HCT116 (cell line): Measurements from ENCODE around the gene RUNDC1. TPM values are rescaled to one million over a fixed set of nuclear protein-coding genes. Genes with fewer than 3 reads are reported as not detected.
A peak's percentile ranks its signal among the peaks of the same experiment; 100 is the strongest.

Source experiments
- ATAC-seq: fragments of 200-7000 bp; cut with Tn5 transposase; 2 replicates; pipeline ENCODE4 v1.9.1; 2020; ENCODE audit warnings: mild to moderate bottlenecking, moderate library complexity
- BruUV-seq: library from RNA; stranded (reverse); fragments of 400-500 nt; replicated peaks from 2 replicates; lab custom pipeline; 2021; lab: Mats Ljungman, UMichigan
- CTCF ChIA-PET: fragments of 300-600 bp; sonication (Branson Sonifier 250); formaldehyde crosslinking; loops from one replicate; lab custom pipeline; 2021; ENCODE audit warnings: antibody characterized with exemption; lab: Charles Lee
- POLR2A ChIA-PET: fragments of 300-600, 350-600 bp; sonication (Branson Sonifier 250); formaldehyde crosslinking; loops from one replicate; lab custom pipeline; 2021; ENCODE audit warnings: antibody characterized with exemption; lab: Charles Lee
- RAD21 ChIA-PET, 2 experiments: fragments of 300-600 bp; sonication (Branson Sonifier 250); formaldehyde crosslinking; loops; one replicate each; lab custom pipeline; 2023; ENCODE audit warnings: low total read pairs in 2 of 2; ENCODE audit not compliant: uncharacterized antibody in 2 of 2, unreplicated experiment in 2 of 2, low non-redundant PET in 1 of 2; lab: Charles Lee
- DNase-seq: peaks from one replicate; pipeline ENCODE4 v3.0.0-alpha.2; 2010; ENCODE audit warnings: low read depth, low spot score
- H2AFZ ChIP-seq: fragments of 200-600 bp; shearing (Covaris generic), sonication (generic); 2 replicates; pipeline ENCODE4 v1.6.1; 2017; ENCODE audit warnings: low read depth, mixed run types, mixed read lengths, antibody characterized with exemption, low read length; ENCODE audit not compliant: poor library complexity, severe bottlenecking
- H3K27ac ChIP-seq: 2 replicates; pipeline ENCODE4 v1.5.1; 2012; ENCODE audit warnings: low read depth, low read length
- H3K27me3 ChIP-seq: fragments of 200-600 bp; sonication (generic); 2 replicates; pipeline ENCODE4 v1.6.1; 2016; ENCODE audit warnings: mixed run types, low read length, mixed read lengths; ENCODE audit not compliant: insufficient read depth
- H3K36me3 ChIP-seq, 2 experiments: fragments of 200-500 bp in 1 of 2; fragments of 200-600 bp in 1 of 2; sonication (Bioruptor generic) in 1 of 2; sonication (generic) in 1 of 2; 2 replicates each; pipeline versions ENCODE4 v1.5.1 to v1.6.1; 2014 to 2016; ENCODE audit warnings: low read length in 2 of 2, inconsistent platforms in 1 of 2, mixed read lengths in 1 of 2, mixed run types in 1 of 2; ENCODE audit not compliant: insufficient read depth in 2 of 2, control insufficient read depth in 1 of 2
- H3K4me1 ChIP-seq, 2 experiments: fragments of 200-600 bp in 1 of 2; sonication (generic) in 1 of 2; 2 replicates each; pipeline versions ENCODE4 v1.5.1 to v1.6.1; 2012 to 2017; ENCODE audit warnings: low read length in 2 of 2, inconsistent platforms in 1 of 2, mild to moderate bottlenecking in 1 of 2, mixed read lengths in 1 of 2, mixed run types in 1 of 2, moderate library complexity in 1 of 2; ENCODE audit not compliant: insufficient read depth in 2 of 2, control insufficient read depth in 1 of 2
- H3K4me2 ChIP-seq: fragments of 200-600 bp; sonication (generic); 2 replicates; pipeline ENCODE4 v1.6.1; 2017; ENCODE audit warnings: mixed run types, low read length, mixed read lengths
- H3K4me3 ChIP-seq, 2 experiments: fragments of 200-600 bp in 1 of 2; sonication (generic) in 1 of 2; replicated peaks in 1 of 2; 2 replicates each; pipeline ENCODE4 v1.5.1; 2011 to 2016; ENCODE audit warnings: low read length in 2 of 2, control low read depth in 1 of 2, low read depth in 1 of 2, mild to moderate bottlenecking in 1 of 2, mixed read lengths in 1 of 2, mixed run types in 1 of 2
- H3K79me2 ChIP-seq: fragments of 200-600 bp; sonication (generic); 2 replicates; pipeline ENCODE4 v1.6.1; 2017; ENCODE audit warnings: mild to moderate bottlenecking, mixed run types, low read length, moderate library complexity, mixed read lengths; ENCODE audit not compliant: insufficient read depth
- H3K9ac ChIP-seq: fragments of 200-600 bp; sonication (generic); 2 replicates; pipeline ENCODE4 v1.6.1; 2016; ENCODE audit warnings: low read length, mixed read lengths
- H3K9me2 ChIP-seq: fragments of 200-600 bp; sonication (generic), shearing (Covaris generic); 2 replicates; pipeline ENCODE4 v1.6.1; 2017; ENCODE audit warnings: mixed run types, mild to moderate bottlenecking, moderate library complexity; ENCODE audit not compliant: insufficient read depth
- H3K9me3 ChIP-seq, 2 experiments: fragments of 200-500 bp in 1 of 2; fragments of 200-600 bp in 1 of 2; sonication (Bioruptor generic) in 1 of 2; sonication (generic) in 1 of 2; 2 replicates each; pipeline ENCODE4 v1.6.1; 2014 to 2017; ENCODE audit warnings: low read length in 2 of 2, mixed read lengths in 2 of 2, inconsistent platforms in 1 of 2, low read depth in 1 of 2, mild to moderate bottlenecking in 1 of 2, mixed run types in 1 of 2, moderate library complexity in 1 of 2; ENCODE audit not compliant: control insufficient read depth in 1 of 2, insufficient read depth in 1 of 2
- H4K20me1 ChIP-seq: fragments of 200-600 bp; sonication (generic), shearing (Covaris generic); 2 replicates; pipeline ENCODE4 v1.6.1; 2017; ENCODE audit warnings: mixed run types, mild to moderate bottlenecking, moderate library complexity; ENCODE audit not compliant: insufficient read depth
- FOSL1 ChIP-seq: IDR thresholded peaks from 2 replicates; pipeline ENCODE4 v1.6.1; 2012; ENCODE audit warnings: low read depth
- JUND ChIP-seq: IDR thresholded peaks from 2 replicates; pipeline ENCODE4 v1.6.1; 2012
- SIN3A ChIP-seq: IDR thresholded peaks from 2 replicates; pipeline ENCODE4 v1.6.1; 2012; ENCODE audit warnings: low read depth
- SP1 ChIP-seq: IDR thresholded peaks from 2 replicates; pipeline ENCODE4 v1.6.1; 2012; ENCODE audit warnings: low read depth
- ZBTB33 ChIP-seq: IDR thresholded peaks from 2 replicates; pipeline ENCODE4 v1.6.1; 2011; ENCODE audit warnings: mild to moderate bottlenecking, low read length, moderate library complexity; ENCODE audit not compliant: insufficient replicate concordance; ENCODE audit errors: extremely low read depth
- ZFX ChIP-seq: fragments of 450-650 bp; IDR thresholded peaks from 2 replicates; pipeline ENCODE4 v1.6.1; 2017
- intact Hi-C: fragments of 100-400 bp; cut with micrococcal nuclease; formaldehyde crosslinking; loops from 2 replicates; pipeline ENCODE4 v1.10.0; 2022
- total RNA-seq: library from RNA; stranded (reverse); gene quantifications from one replicate; pipeline ENCODE4 v1.2.1, GENCODE V29; 2021; ENCODE audit not compliant: unreplicated experiment

RUNDC1 gene
- total RNA-seq, 1 experiment from 2014 or later: 13.0 TPM

- TF ChIP-seq SIN3A: 0 out of 2 replicates have a peak, but pooled peaks have one; percentile 26
- peak; percentile 42; the same call in 1 of the 2 replicates for TF ChIP-seq JUND
- peak; percentile 23; the same call in 1 of the 2 replicates for TF ChIP-seq FOSL1
- TF ChIP-seq SP1: peak; percentile 45; the same call in 1 of the 2 replicates
- TF ChIP-seq ZFX: no peak
- TF ChIP-seq ZBTB33: no peak
- DNase-seq: peak; percentile 71
- Histone ChIP-seq H3K4me3 (no peak overlapping the region), H3K36me3 (no peaks in the 10 kb centered on the region), H3K9me3 (no peaks in the 10 kb centered on the region), H3K9ac (peak overlapping the region; percentile 18), H3K4me2 (peak overlapping the region; percentile 56), H3K9me2 (no peaks in the 10 kb centered on the region), H2AFZ (no peak overlapping the region), H3K27me3 (no peaks in the 10 kb centered on the region), H3K27ac (no peak overlapping the region), H3K79me2 (no peaks in the 10 kb centered on the region), H4K20me1 (no peaks in the 10 kb centered on the region), H3K4me1 (peaks cover 13 to 40% of the 10 kb centered on the region in 2 experiments; a peak in 3 of 4 replicates)
- ChIA-PET POLR2A (interaction anchor here (0.7 to 1.4 kb wide), 3 partner anchors 9 to 305 kb away, joined by 3 to 4 read pairs (median 4); partner anchors contain the start of gene RPL27), CTCF (interaction anchor here (1.2 kb wide), 1 partner anchor 14 kb away, joined by 3 read pairs; the partner anchor contains the start of gene RND2), RAD21 (no interaction called here)
- ATAC-seq: peak; percentile 41
- BruUV-seq: no TSS peak
- intact Hi-C loops: no loop called here
Measured at GRCh38 chr17:43010667-43011308, 30.4 kb downstream of the RUNDC1 start.
